Uterus (tissue), 4 donors: ENCODE measurements around the gene MBD5. TPM values are rescaled to one million over a fixed set of nuclear protein-coding genes. Genes with fewer than 3 reads are reported as not detected.

ENCODE experiments used
- DNase-seq, 2 donors: peaks; one replicate each; pipeline ENCODE4 v3.0.0-alpha.2; 2019 to 2020
- H3K27ac ChIP-seq, 2 donors: fragments of 200-600 bp; sonication (generic); 1 replicate in 1 of 2; 2 replicates in 1 of 2; pipeline ENCODE4 v1.5.1; 2016 to 2018
- H3K27me3 ChIP-seq, 2 donors: fragments of 200-600 bp; sonication (generic); one replicate each; pipeline ENCODE4 v1.5.1; 2018 to 2019; ENCODE audit warnings: control low read depth in 1 of 2
- H3K36me3 ChIP-seq, 2 donors: fragments of 200-600 bp; sonication (generic); one replicate each; pipeline ENCODE4 v1.5.1; 2019; ENCODE audit warnings: control low read depth in 1 of 2
- H3K4me1 ChIP-seq, 2 donors: fragments of 200-600 bp; sonication (generic); one replicate each; pipeline ENCODE4 v1.5.1; 2018 to 2019; ENCODE audit warnings: control low read depth in 1 of 2
- H3K4me3 ChIP-seq, 2 donors: fragments of 200-600 bp; sonication (generic); 1 replicate in 1 of 2; 2 replicates in 1 of 2; pipeline ENCODE4 v1.5.1; 2018 to 2019; ENCODE audit warnings: mild to moderate bottlenecking in 1 of 2
- H3K9me3 ChIP-seq, 2 donors: fragments of 200-600 bp; sonication (generic); one replicate each; pipeline ENCODE4 v1.5.1; 2019; ENCODE audit warnings: control low read depth in 1 of 2
- CTCF ChIP-seq, 4 experiments: fragments of 200-600 bp in 2 of 4; fragments of 450-650 bp in 2 of 4; sonication (generic) in 2 of 4; IDR thresholded peaks; one replicate each; pipeline ENCODE4 v1.5.1; 2016 to 2019; ENCODE audit warnings: antibody characterized with exemption in 4 of 4, mild to moderate bottlenecking in 2 of 4, moderate library complexity in 1 of 4
- POLR2A ChIP-seq, 2 donors: fragments of 450-650 bp; IDR thresholded peaks; one replicate each; pipeline ENCODE4 v1.6.1; 2016; ENCODE audit warnings: antibody characterized with exemption in 2 of 2, mild to moderate bottlenecking in 1 of 2, moderate library complexity in 1 of 2
- intact Hi-C: fragments of 100-400 bp; cut with DNase I; formaldehyde crosslinking; loops from one replicate; pipeline ENCODE4 v1.15.1; 2023; ENCODE audit warnings: low total_unique reads
- total RNA-seq, 4 donors: library from RNA; depleted of rRNA in 3 of 4; stranded (reverse); fragments of >200 nt in 3 of 4; gene quantifications; one replicate each; pipeline versions ENCODE4 v1.1.0 to v1.2.4, GENCODE V29; 2014 to 2023
- donor health status: DM: yes; HTN: yes; CAD: no.

MBD5 gene
- total RNA-seq, 4 donors from 2014 or later: 17.4 to 77.9 (median 51.5) TPM

GRCh38 chr2:148039783-148040182, 18.9 kb downstream of the MBD5 start:
- TF ChIP-seq CTCF (IDR thresholded peaks at IDR 0.05) (no peak), POLR2A (IDR thresholded peaks at IDR 0.05) (no peak)
- intact Hi-C loops: no loop called here
- Histone ChIP-seq H3K9me3 (no peaks in the 10 kb centered on the region), H3K4me1 (no peaks in the 10 kb centered on the region), H3K4me3 (no peak overlapping the region), H3K27me3 (no peaks in the 10 kb centered on the region), H3K36me3 (no peaks in the 10 kb centered on the region), H3K27ac (no peak overlapping the region)
- DNase-seq: no peak

GRCh38 chr2:148042219-148042618, 21.3 kb downstream of the MBD5 start:
- Histone ChIP-seq H3K27me3 (no peaks in the 10 kb centered on the region), H3K27ac (no peak overlapping the region), H3K4me3 (no peak overlapping the region), H3K4me1 (no peaks in the 10 kb centered on the region), H3K36me3 (no peaks in the 10 kb centered on the region), H3K9me3 (no peaks in the 10 kb centered on the region)
- no peak for DNase-seq
- intact Hi-C loops: no loop called here
- TF ChIP-seq POLR2A (IDR thresholded peaks at IDR 0.05) (no peak), CTCF (IDR thresholded peaks at IDR 0.05) (no peak)

- no peaks in the 10 kb centered on the region for H3K27me3 ChIP-seq
- H3K36me3 ChIP-seq: no peaks in the 10 kb centered on the region
- no peak for DNase-seq
- no peak overlapping the region for H3K4me3 ChIP-seq
- H3K4me1 ChIP-seq: peaks cover 0 to 3% of the 10 kb centered on the region in 2 donors
- intact Hi-C loops: no loop called here
- H3K27ac ChIP-seq: no peak overlapping the region
- no peaks in the 10 kb centered on the region for H3K9me3 ChIP-seq
- no peak for TF ChIP-seq POLR2A (IDR thresholded peaks at IDR 0.05)
- TF ChIP-seq CTCF (IDR thresholded peaks at IDR 0.05): no peak
Observed at GRCh38 chr2:148044322-148044721, 23.4 kb downstream of the MBD5 start.

- H3K27ac ChIP-seq: no peak overlapping the region
- no peak for DNase-seq
- intact Hi-C loops: no loop called here
Observed at GRCh38 chr2:148046802-148047201, 25.9 kb downstream of the MBD5 start.

More at GRCh38 chr2:148046802-148047201, 25.9 kb downstream of the MBD5 start:
- TF ChIP-seq POLR2A (IDR thresholded peaks at IDR 0.05): no peak
- no peak for TF ChIP-seq CTCF (IDR thresholded peaks at IDR 0.05)
- Histone ChIP-seq H3K27me3 (no peaks in the 10 kb centered on the region), H3K9me3 (no peaks in the 10 kb centered on the region), H3K36me3 (no peaks in the 10 kb centered on the region), H3K4me1 (peaks cover 0 to 3% of the 10 kb centered on the region in 2 donors), H3K4me3 (no peak overlapping the region)
